HG03139 (cell line): ENCODE data around the gene STT3B.
"Not testable (repeated sequence)": the region's sequence is repeated elsewhere in the genome, so short reads cannot be mapped to it uniquely, and the experiment has no call there.

Experiments used
- ATAC-seq: cut with Tn5 transposase; IDR thresholded peaks from one replicate; pipeline ENCODE4 v1.9.1; 2021; ENCODE audit not compliant: unreplicated experiment

Gene STT3B

DNA sequence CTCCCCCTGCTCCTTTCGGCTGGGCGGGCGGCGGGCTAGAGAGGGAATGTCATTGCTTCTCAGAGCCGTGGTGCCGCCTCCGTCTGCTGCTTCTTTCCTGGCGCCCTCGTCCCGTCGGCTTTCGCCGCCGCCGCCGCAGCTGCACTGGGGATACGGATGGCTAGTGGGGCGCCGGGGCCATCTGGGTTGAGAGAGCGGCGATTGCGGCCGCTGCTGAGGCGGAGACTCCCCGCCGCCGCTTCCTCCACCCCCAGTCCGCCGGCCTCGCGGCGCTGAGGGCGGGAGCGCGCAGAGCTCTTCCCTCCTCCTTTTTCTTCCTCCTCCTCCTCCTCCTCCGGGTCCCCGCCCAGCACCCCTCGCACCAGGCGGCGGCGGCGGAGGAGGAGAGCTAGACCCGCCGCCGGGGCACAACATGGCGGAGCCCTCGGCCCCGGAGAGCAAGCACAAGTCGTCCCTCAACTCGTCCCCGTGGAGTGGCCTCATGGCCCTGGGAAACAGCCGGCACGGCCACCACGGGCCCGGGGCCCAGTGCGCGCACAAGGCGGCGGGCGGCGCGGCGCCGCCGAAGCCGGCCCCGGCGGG, at the start of gene STT3B:
STT3B (plus strand) TSS at position 339 of the 582 bp plus-strand sequence; CDS start at position 413, 74 bp downstream.
- ATAC-seq, result peak; percentile 49

DNA sequence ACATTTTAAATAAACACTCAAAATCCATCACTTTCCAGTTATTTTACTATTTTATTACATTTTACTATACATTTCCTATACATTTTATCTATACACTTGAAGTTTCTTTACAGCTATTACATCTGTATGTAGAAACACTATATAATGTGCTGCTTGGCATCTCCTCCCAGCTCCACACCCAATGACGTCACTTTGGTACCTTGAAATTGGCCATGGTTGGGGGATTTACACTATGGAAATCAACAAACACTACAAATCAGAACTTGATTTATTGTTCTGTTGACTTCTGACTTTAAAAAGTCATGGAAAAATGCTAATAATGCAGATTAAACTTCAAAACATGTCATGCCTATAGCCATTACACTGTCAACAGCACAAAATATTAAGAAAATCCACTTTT, 48.9 kb upstream of the STT3B start:
- ATAC-seq, result no peak

DNA sequence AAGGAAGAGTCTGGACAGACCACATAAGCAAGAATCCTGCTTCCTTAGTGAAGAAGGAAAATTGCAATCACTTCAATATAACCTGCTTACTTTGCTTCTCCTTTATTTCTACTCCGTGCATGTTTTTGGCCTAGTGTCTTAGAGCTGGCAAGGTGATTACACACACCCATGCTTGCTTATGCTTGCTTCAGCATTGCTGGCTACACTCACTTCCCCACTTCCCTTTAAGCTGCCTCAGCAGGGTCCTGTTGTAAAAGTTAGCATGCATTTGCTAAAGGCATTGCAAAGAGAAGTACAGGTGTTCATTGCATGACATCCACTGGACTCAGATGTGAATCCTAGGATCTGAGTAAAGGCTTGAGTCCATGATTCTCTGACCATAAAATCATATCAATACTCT, 47.5 kb upstream of the STT3B start:
- ATAC-seq, result no peak

DNA sequence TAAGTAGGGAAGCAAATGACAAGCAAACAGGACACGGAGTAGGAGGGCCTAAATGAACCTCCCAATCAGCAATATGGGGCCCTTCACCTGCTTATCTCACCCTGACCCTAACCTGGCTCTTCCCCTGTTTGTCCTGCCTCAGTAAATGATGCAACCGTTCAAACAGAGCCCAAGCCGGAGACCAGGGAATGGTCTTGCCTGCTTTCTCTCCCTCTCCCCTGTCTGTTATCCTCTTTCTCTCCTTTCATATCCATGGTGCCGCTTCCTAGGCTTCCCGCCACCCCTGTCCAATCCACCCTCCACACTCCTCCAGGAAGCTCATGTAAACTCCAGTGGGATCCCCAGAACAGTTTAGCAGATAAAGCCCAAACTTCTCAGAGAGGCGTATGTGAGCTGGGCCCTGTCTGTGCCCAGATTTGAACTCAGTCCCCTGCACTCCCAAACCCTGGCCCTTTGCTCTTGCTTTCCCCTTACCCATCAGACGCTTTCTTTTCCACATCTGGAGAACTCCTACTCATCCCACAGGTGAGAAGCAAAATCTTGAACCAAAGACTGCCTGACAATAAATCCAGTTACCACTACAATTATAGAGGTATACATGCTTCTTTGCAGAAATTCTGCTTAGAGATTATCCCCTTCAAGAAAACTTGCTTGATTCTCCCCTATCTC, 45.7 kb upstream of the STT3B start:
- no peak for ATAC-seq

DNA sequence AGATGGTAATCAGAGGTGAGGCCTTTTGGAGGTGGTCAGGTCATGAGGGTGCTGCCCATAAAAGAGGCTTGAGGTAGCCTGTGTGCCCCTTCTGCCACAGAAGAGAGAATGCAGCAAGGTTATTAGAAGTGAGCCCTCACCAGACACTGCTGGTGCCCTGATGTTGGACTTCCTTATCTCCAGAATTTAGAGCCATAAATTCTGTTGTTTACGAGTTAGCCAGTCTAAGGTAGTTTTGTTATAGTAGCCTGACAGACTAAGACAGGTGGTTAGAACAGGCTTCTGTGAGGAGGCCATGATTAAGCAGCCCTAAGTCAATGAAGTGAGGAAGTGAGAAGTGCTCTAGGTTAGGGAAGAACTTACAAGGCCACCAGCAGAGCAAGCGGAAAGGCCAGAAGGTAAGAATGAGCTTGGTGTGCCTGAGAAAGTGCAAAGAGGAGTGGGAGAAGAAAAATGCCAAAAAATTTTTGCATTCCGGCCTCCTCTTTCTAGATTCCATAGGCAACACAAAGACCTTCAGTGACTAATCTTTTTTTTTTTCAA, 44.2 kb upstream of the STT3B start:
- ATAC-seq, result no peak

DNA sequence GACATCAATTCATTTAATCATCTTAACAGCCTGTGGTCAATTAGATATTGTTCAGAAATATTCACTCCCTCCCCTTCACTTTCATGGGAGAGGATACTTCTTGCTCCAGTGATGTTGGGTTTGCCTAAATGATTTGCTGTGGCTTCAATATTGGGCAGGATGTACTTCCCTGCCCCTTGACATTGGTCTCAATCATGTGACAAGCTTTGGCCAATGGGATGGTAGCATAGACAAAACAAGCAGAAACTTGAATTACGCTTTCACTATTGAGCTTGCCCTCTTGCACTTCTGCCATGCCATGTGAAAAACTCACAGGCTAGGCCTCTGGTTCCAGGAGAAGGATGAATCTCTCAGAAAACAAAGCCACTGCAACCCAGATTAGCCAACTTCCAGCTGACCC, 42.2 kb upstream of the STT3B start:
- no peak for ATAC-seq

DNA sequence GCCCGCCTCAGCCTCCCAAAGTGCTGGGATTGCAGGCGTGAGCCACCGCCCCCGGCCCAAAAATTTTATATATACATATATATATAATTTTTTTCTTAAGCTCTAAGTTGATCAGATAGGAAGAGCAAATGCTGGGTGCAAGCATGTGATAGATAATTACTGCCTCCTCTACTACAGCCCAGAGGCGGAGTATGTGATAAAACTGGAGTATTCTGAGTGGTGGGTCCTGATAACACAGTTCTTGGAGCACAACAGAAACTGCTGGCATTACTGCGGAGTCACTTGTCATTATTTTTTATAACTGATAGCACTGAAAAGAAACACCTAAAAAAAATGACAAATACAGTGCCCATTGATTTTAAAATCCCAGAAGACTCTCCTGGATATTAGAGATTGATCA, 41.1 kb upstream of the STT3B start:
- ATAC-seq, result no peak

DNA sequence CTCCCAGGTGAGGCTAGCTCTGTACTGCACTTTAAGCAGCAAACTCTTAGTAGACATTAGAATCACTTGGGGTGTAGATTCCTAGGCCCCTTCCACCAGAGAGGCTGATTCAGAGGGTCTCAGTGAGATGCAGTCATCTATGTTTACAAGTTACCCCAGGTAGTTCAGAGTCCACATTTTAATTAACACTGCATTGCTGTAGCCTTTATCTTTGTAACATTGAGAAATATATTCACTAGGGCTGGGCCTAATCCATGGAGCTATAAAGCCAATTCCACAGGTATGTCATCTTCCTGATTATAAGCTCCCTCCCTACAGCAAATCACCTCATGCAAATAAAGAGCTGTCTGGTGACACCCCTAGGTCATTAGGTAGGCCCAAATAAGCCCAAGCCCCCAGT, 39.6 kb upstream of the STT3B start:
- no peak for ATAC-seq

DNA sequence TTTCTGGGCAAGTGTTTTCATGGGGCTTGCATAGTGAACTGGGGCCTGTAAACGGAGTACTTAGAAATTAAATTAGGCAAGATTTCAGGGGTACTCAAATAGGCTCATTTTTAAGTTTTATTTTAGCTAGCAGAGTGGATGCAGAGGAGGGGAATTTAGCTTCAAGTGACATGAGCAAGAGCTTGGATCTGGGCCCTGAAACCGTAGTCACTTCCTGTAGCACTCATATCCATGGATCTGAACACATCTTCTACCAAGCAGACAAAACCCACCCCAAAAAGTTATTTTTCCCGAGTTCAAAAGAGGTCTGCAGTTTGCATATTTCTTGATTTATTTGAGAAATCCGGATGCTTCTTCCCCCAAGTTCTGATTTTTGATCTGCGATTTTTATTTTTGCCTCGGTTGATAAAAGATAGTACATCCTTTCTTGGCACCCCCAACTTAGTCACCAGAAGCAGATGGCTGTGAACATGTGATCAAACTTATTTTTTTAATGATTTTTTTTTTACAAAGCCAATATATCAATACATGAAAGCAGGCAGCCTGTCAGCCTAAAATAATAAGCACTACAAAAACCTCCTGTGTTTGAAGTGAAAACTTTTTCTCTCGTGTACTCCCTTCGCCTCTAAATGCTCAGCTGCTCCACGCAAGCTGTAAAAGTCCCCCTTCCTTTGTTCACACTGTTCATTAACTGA, 36.6 kb upstream of the STT3B start:
- ATAC-seq, result no peak

DNA sequence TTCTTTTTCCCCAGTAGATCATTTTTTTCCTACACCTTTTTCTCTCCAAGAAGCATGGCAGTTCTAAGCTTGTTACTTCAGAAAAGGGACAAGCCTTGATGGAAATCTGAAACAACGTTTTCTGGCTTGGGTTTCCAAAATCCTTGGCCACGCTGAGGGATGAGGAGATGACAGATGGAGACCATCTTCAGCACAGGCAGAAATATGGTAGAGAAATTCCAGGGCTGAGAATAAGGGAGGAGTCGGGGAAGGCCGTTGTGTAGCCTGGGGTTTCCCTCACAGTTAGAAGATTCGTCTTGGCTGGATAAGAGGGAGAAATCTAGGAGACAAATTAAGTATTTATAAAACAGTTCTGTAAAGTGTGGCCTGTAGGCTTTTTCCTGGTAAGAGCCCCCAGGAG, 33.9 kb upstream of the STT3B start:
- no peak for ATAC-seq

DNA sequence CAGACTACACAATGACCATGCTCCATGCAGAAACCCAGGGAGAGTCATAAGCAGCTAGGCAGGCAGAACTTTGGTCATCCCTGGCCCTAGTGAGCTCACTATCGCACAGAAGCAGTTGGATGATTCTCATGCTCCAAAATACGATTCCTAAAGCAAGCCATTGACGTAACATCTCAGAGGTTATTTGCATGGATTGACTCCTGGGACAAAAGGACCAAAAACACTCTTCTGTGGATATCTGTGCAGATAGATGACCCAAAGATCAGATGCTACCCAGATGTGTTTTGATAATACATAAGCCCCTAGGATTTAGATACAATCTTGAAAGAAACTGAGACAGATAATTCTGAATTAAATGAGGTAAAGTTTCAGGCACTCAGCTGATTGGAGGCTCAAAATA, 33.4 kb upstream of the STT3B start:
- no peak for ATAC-seq

DNA sequence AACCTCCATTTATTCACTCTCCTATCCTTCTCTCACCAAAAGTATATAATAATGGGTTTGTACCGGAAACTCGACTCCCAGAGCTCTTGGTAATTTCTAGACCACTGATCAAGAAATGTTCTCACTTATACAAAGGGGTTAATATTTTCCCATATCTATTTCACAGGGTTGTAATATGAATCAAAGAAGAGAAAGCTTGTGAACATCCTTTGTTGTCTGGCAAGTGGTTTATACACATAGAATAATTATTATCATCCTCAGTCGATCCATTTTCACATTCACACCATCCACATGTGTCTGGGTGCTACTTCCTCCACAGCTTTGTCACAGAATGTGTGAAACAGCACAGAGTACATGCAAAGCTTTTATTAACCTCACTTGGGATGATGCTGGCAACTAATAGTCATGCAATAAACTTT, 29.9 kb upstream of the STT3B start:
- no peak for ATAC-seq

DNA sequence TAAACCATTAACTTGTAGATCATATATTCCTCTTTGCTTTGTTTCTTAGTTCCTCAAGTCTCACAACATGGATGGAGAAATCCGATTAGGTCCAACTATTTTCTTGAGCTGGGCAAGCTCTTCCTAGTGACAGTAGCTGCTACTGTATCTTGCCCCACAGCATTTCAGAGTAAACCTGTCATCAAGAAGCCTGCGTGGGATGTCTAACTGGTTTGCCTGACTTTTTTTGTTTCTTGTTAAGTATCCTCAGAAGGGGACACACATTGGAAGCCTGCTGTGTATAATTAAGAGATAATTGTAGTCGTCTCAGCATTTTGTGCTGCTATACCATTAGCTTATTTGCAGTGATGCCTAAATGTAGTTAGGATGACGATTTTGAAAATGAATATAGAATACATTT, 29.3 kb upstream of the STT3B start:
- no peak for ATAC-seq

DNA sequence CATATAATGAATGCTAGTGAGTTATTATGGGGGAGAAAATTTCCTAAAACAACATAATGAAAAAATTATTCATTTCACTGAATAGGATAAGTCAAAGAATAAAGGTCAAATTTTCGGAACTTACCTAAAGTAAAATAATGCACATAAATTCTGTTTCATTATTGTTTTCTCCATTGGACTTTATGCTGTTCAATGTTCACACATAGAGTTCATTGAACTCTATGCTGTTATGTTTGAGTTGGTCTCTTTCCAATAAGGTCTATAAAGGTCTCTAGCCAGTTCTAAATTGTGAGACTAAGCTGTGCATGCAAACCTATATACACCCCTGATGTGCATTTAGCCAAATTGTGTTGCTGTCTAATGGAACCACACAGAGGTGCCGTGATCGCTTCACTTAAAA, 28.5 kb upstream of the STT3B start:
- ATAC-seq, result no peak

DNA sequence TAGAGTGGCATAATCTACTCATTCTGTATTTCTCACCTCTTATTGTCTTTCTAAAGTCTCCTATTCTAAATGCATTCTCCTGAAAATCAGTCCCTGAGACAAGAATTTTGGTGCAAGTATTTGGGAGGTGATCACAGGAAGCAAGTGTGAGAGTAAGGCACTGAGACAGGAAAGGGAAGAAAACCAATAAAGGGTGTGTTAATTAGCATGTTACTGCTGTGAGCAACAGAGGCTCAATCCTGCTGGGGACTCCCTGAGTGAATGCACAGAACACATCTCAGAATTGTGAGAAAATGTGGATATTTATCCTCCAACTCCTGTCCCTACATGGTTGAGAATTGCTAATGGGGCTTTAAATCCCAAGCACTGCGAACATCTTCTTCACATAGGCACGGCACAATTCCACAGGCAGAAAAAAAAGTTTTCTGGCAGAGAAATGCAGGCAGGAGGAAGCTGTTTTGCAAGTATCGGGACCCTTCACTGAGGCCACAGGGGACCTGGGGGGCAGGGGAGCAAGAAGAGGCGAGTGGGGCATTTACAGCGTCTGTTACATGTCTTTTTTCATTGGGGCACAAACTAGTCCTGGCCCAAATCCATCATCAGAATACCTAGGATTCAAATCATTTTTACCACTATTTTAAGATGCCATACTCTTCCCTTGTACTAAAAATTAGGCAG, 27.2 kb upstream of the STT3B start:
- ATAC-seq, result no peak

DNA sequence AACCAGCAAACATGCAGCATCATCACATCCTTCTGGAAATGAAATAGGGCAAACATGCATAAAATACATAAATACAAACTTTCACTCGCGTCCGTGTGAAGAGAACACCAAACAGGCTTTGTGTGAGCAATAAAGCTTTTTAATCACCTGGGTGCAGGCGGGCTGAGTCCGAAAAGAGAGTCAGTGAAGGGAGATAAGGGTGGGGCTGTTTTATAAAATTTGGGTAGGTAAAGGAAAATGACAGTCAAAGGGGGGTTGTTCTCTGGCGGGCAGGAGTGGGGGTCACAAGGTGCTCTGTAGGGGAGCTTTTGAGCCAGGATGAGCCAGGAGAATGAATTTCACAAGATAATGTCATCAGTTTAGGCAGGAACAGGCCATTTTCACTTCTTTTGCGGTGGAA, 26.2 kb upstream of the STT3B start:
- ATAC-seq, result not testable (repeated sequence)

DNA sequence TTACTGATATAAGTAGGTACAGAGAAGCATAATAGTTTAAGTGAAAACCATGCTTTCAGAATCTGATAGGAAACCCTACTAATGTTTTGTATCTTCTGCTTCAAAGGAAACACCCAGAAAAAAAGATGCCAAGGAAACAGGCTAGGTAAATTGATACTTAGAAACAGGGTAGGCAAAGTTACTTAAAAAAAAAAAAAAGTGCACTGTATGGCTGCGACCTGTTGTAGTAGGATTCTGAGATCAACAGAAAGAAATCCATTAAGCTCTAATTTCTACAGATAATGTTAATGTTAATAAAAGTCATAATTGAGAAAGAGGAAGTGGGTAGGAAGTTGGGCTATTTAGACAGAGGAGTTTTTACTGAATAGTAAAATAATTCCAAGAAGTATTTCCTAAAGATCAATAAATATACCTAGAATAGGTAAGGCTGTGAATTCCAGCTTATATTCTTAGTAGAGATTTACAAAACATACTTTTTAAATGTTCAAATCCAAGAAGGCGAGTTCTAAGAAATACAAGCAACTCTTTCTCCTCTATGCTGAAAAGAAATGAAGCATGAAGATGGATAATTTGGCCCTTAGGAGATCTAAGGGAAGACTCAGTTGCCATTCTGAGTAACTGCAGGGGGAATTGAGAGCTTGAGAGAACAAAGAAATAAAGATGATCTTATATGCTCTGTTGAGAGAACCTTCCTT, 24.1 kb upstream of the STT3B start:
- ATAC-seq, result no peak

DNA sequence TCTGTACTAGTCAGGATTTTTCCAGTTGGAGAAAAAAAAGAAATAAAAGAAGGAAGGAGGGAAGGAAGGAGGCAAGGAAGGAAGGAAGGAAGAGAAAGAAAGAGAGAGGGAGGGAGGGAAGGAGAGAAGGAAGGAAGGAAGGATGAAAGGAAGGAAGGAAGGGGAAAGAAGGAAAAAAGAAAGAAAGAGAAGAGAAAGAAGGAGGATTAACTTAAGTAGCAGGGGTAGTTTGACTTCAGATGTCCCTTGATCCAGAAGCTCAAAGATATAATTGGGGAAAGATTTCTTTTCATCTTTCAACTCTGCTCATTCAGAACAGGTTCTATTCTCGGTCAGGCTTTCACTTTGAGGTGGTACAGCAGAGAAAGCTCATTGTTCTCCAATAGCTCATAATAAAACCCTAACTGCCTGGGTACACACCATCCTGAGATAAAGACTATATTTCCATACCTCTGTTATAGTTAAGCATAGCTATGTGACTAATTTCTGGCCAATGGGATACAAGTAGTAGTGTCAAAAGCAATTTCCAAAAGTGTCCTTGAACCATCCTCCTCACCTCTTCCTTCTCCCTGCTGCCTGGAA, 23.5 kb upstream of the STT3B start:
- ATAC-seq, result no peak

DNA sequence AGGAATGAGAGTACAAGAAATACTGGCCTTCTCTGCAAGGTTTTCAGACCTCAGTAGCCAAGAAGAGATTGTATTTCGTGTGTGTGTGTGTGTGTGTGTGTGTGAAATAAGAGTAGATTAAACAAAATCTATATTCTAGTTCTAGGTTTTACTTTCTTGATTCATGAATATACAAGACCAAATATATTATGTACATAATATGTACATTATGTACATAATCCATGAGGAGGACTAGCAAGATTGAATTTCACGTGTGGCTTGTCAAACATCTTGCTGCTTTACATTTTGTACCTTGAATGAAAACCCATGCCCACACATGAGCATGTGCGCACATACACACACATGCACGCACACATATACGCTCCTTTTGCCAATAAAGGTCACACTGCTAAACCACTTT, 18.2 kb upstream of the STT3B start:
- no peak for ATAC-seq

DNA sequence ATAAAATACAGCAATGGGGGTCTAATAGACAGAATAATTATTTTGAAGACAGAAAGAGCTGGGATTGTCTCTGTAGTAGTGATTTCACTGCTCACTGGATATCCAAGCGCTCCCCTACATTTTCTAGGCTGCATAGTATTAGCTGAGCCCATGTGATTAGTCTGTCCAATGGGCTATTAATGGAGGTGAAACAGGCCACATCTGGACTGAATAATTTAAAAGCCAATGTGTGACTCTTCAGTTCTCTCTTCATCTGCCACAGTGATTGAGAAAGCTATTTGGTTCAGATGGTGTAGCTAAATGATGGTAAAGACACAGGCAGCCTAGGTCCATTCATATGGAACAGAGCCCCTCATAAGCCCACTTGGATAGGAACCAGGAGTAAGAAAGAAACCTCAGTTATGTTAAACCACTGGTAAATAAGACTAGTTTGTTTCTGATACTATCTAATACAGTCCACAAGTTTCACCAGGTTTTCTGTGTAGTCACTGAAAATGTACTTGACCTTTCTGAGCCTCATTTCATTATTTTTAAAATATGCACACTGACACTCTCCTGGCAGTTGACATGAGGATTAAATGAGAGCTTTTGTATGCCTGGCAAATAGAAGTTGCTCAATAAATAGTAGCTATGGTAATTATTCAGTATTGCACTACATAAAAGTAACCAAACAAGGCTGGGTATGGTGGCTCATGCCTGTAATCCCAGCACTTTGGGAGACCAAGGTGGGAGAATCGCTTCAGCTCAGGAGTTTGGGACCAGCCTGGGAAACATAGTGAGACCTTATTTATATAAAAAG, 17.0 kb upstream of the STT3B start:
- ATAC-seq, result no peak
